AG09319 (cell line): ENCODE results near the gene ITPRID1.
"Not testable (repeated sequence)": the region's sequence is repeated elsewhere in the genome, so short reads cannot be mapped to it uniquely, and the experiment has no call there.

Experiments
- DNase-seq: peaks from one replicate; pipeline ENCODE4 v3.0.0-alpha.2; 2010; ENCODE audit warnings: low read depth; ENCODE audit errors: extremely low read depth
- CTCF ChIP-seq: IDR thresholded peaks from 2 replicates; pipeline ENCODE4 v1.5.1; 2011; ENCODE audit warnings: low read depth, mild to moderate bottlenecking, inconsistent platforms, low read length, moderate library complexity

The ITPRID1 gene

GRCh38 chr7:31512166-31512565, 1.7 kb upstream of the ITPRID1 start:
- DNase-seq, result no peak
- TF ChIP-seq CTCF, result no peak

GRCh38 chr7:31516680-31517502, 3.0 kb downstream of the ITPRID1 start:
- DNase-seq, result no peak
- no peak for TF ChIP-seq CTCF

- TF ChIP-seq CTCF, result no peak
- no peak for DNase-seq
These were observed 3.6 kb downstream of the ITPRID1 start for GRCh38 chr7:31517513-31517912.

GRCh38 chr7:31518766-31519165, 4.9 kb downstream of the ITPRID1 start:
- TF ChIP-seq CTCF, result no peak
- no peak for DNase-seq

GRCh38 chr7:31521336-31522010, 7.6 kb downstream of the ITPRID1 start:
- no peak for DNase-seq
- no peak for TF ChIP-seq CTCF

- no peak for TF ChIP-seq CTCF
These were observed 13.0 kb downstream of the ITPRID1 start for GRCh38 chr7:31526864-31527263.

GRCh38 chr7:31529103-31529502, 15.2 kb downstream of the ITPRID1 start:
- no peak for DNase-seq
- no peak for TF ChIP-seq CTCF

More at GRCh38 chr7:31526864-31527263, 13.0 kb downstream of the ITPRID1 start:
- DNase-seq, result no peak

GRCh38 chr7:31540651-31541185, 26.8 kb downstream of the ITPRID1 start:
- DNase-seq, result not testable (repeated sequence)
